ENCODE results near the gene AP3B1.

Gene AP3B1

DNA sequence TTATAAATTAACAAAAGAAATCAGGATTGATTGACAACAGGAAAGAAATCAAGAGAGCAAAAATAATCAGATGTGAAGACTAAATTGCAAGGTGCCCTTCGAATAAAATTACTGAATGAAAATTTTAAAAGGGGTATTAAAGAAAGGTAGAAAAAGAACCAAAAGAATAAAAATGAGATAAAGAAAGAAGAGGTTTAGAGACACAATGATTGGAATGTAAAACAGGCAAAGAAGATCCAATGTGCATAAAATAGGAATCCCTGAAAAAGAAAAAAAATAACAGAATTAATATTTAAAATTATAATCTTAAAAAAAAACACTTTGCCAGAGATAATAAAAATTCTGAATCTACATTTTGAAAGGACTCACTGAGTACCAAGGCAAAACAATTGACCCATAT is 73.0 kb downstream of the AP3B1 start:
- TF ChIP-seq EZH2phosphoT487 (conservative IDR thresholded peaks at IDR 0.05; ENCODE audit: low read length), result no peak
- TF ChIP-seq, protein P1, sequence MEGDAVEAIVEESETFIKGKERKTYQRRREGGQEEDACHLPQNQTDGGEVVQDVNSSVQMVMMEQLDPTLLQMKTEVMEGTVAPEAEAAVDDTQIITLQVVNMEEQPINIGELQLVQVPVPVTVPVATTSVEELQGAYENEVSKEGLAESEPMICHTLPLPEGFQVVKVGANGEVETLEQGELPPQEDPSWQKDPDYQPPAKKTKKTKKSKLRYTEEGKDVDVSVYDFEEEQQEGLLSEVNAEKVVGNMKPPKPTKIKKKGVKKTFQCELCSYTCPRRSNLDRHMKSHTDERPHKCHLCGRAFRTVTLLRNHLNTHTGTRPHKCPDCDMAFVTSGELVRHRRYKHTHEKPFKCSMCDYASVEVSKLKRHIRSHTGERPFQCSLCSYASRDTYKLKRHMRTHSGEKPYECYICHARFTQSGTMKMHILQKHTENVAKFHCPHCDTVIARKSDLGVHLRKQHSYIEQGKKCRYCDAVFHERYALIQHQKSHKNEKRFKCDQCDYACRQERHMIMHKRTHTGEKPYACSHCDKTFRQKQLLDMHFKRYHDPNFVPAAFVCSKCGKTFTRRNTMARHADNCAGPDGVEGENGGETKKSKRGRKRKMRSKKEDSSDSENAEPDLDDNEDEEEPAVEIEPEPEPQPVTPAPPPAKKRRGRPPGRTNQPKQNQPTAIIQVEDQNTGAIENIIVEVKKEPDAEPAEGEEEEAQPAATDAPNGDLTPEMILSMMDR (IDR thresholded peaks at IDR 0.05; ENCODE audit: insufficient read depth, low read length, poor library complexity, severe bottlenecking), result no peak
- Histone ChIP-seq H3K9ac (ENCODE audit: low read length) (no peak overlapping the region), H3K27me3 (ENCODE audit: low read length) (no peaks in the 10 kb centered on the region), H2AFZ (ENCODE audit: low read depth, low read length, severe bottlenecking) (no peak overlapping the region), H3K9me3 (ENCODE audit: insufficient read depth, low read length) (no peaks in the 10 kb centered on the region), H4K20me1 (ENCODE audit: low read depth, low read length) (no peaks in the 10 kb centered on the region; the same call in 1 of the 2 replicates), H3K27ac (ENCODE audit: low read depth, low read length) (no peak overlapping the region), H3K36me3 (ENCODE audit: low read length) (peaks cover 8% of the 10 kb centered on the region), H3K4me3 (ENCODE audit: insufficient read depth, low read length, poor library complexity, severe bottlenecking) (no peak overlapping the region), H3K79me2 (ENCODE audit: insufficient read depth, low read length) (no peaks in the 10 kb centered on the region), H3K9me2 (replicated peaks; ENCODE audit: insufficient read depth, low read length) (no peaks in the 10 kb centered on the region), H3K4me2 (ENCODE audit: low read depth, low read length, poor library complexity, severe bottlenecking) (no peak overlapping the region), H3F3A (ENCODE audit: insufficient read depth) (peaks cover 11% of the 10 kb centered on the region)

DNA sequence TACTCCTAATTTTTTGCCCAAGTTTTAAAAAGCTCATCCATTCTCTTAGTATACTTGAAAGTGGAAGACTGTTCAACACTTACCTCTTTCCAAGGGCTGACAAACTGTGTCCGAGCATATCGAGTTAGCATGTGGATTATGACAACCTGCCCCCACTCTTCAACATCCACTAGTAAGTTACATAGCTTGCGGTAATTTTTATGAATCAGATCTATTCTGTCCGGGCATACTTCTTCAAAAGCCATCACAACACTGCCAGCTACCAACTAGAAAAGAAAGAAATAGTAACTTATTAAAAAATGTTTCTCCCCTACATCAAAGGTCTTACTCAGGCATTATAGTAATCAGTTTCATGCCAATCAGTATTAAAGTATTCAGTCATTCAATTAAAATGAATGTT is 78.5 kb downstream of the AP3B1 start:
- no peaks in the 10 kb centered on the region for H3K9me2 ChIP-seq (replicated peaks; ENCODE audit: insufficient read depth, low read length)
- H3K4me2 ChIP-seq (ENCODE audit: low read depth, low read length, poor library complexity, severe bottlenecking), result no peak overlapping the region
- no peaks in the 10 kb centered on the region for H3K79me2 ChIP-seq (ENCODE audit: insufficient read depth, low read length)
- H3K27me3 ChIP-seq (ENCODE audit: low read length), result no peaks in the 10 kb centered on the region
- no peak overlapping the region for H3K27ac ChIP-seq (ENCODE audit: low read depth, low read length)
- H4K20me1 ChIP-seq (ENCODE audit: low read depth, low read length), result peaks cover 5% of the 10 kb centered on the region; the same call in 1 of the 2 replicates
- H3K36me3 ChIP-seq (ENCODE audit: low read length), result peaks cover 15% of the 10 kb centered on the region; the same call in 1 of the 2 replicates
- TF ChIP-seq, protein P1 (IDR thresholded peaks at IDR 0.05; ENCODE audit: insufficient read depth, low read length, poor library complexity, severe bottlenecking), result no peak
- TF ChIP-seq EZH2phosphoT487 (conservative IDR thresholded peaks at IDR 0.05; ENCODE audit: low read length), result no peak
- no peak overlapping the region for H3K4me3 ChIP-seq (ENCODE audit: insufficient read depth, low read length, poor library complexity, severe bottlenecking)
- H3K9me3 ChIP-seq (ENCODE audit: insufficient read depth, low read length), result no peaks in the 10 kb centered on the region
- H3F3A ChIP-seq (ENCODE audit: insufficient read depth), result no peaks in the 10 kb centered on the region
- H3K9ac ChIP-seq (ENCODE audit: low read length), result no peak overlapping the region
- no peak overlapping the region for H2AFZ ChIP-seq (ENCODE audit: low read depth, low read length, severe bottlenecking)

DNA sequence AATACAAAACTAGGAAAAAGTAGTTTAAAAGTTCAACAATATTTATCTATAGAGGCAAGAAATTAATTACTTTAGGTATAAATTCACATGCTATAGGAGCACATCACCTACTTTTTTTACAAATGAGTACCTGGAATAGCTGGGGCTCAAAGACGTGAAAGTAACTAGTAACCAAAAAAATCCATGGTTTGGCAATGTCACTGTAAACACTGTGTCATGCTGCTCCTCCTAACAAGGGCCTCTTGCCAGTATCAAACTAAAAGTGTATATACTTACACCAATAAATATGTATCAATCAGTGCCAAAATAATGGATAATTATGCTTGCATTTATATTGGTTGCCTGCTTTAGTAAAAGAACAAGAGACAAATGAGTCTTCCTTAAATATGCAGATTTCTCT is 78.9 kb downstream of the AP3B1 start:
- Histone ChIP-seq H4K20me1 (ENCODE audit: low read depth, low read length) (peaks cover 5% of the 10 kb centered on the region; the same call in 1 of the 2 replicates), H3K9me2 (replicated peaks; ENCODE audit: insufficient read depth, low read length) (no peaks in the 10 kb centered on the region), H3K4me2 (ENCODE audit: low read depth, low read length, poor library complexity, severe bottlenecking) (no peak overlapping the region), H3F3A (ENCODE audit: insufficient read depth) (no peaks in the 10 kb centered on the region), H3K9ac (ENCODE audit: low read length) (no peak overlapping the region), H3K36me3 (ENCODE audit: low read length) (peaks cover 15% of the 10 kb centered on the region; the same call in 1 of the 2 replicates), H3K27me3 (ENCODE audit: low read length) (no peaks in the 10 kb centered on the region), H3K4me3 (ENCODE audit: insufficient read depth, low read length, poor library complexity, severe bottlenecking) (no peak overlapping the region), H3K79me2 (ENCODE audit: insufficient read depth, low read length) (no peaks in the 10 kb centered on the region), H3K27ac (ENCODE audit: low read depth, low read length) (no peak overlapping the region), H3K9me3 (ENCODE audit: insufficient read depth, low read length) (no peaks in the 10 kb centered on the region), H2AFZ (ENCODE audit: low read depth, low read length, severe bottlenecking) (no peak overlapping the region)
- TF ChIP-seq EZH2phosphoT487 (conservative IDR thresholded peaks at IDR 0.05; ENCODE audit: low read length), result no peak

DNA sequence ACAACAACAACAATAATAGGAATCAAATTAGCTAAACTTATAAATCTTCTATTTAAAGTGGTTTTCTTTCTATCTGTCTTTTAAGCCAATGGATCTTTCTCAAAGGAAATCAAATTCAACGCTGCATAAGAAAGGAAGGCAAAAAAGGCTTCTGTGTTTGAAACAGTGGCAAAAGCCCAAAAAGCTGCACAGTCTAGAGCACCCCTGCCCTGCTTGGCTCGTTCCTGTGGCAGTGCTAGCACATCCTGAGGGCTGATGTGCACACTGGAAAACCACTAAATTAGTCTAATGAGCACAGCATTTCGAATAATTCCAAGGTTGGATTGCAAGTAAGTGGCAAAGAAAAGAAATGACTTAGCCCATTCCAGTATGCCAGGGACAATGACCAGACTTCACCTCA is 80.7 kb downstream of the AP3B1 start:
- Histone ChIP-seq H3K79me2 (ENCODE audit: insufficient read depth, low read length) (no peaks in the 10 kb centered on the region), H3K4me2 (ENCODE audit: low read depth, low read length, poor library complexity, severe bottlenecking) (no peak overlapping the region), H3K9me3 (ENCODE audit: insufficient read depth, low read length) (no peaks in the 10 kb centered on the region), H2AFZ (ENCODE audit: low read depth, low read length, severe bottlenecking) (no peak overlapping the region), H3K27ac (ENCODE audit: low read depth, low read length) (no peak overlapping the region), H3K9ac (ENCODE audit: low read length) (no peak overlapping the region), H3K4me3 (ENCODE audit: insufficient read depth, low read length, poor library complexity, severe bottlenecking) (no peak overlapping the region), H3K9me2 (replicated peaks; ENCODE audit: insufficient read depth, low read length) (no peaks in the 10 kb centered on the region), H4K20me1 (ENCODE audit: low read depth, low read length) (peaks cover 5% of the 10 kb centered on the region; the same call in 1 of the 2 replicates), H3F3A (ENCODE audit: insufficient read depth) (no peaks in the 10 kb centered on the region), H3K36me3 (ENCODE audit: low read length) (peaks cover 11% of the 10 kb centered on the region; the same call in 1 of the 2 replicates), H3K27me3 (ENCODE audit: low read length) (no peaks in the 10 kb centered on the region)
- TF ChIP-seq EZH2phosphoT487 (conservative IDR thresholded peaks at IDR 0.05; ENCODE audit: low read length), result no peak
- TF ChIP-seq, protein P1 (IDR thresholded peaks at IDR 0.05; ENCODE audit: insufficient read depth, low read length, poor library complexity, severe bottlenecking), result no peak

Data from SU-DHL-6 (cell line).